SIG-M5 treated with dmso at 0.1 percent for 504 hours (cell line): Measurements from ENCODE around the gene TGM5.
"Not testable (repeated sequence)": the region's sequence is repeated elsewhere in the genome, so short reads cannot be mapped to it uniquely, and the experiment has no call there.

Source experiments
- DNase-seq: peaks from one replicate; lab custom pipeline; 2025; ENCODE audit not compliant: unreplicated experiment; lab: John Stamatoyannopoulos, UW

Gene TGM5, protein sequence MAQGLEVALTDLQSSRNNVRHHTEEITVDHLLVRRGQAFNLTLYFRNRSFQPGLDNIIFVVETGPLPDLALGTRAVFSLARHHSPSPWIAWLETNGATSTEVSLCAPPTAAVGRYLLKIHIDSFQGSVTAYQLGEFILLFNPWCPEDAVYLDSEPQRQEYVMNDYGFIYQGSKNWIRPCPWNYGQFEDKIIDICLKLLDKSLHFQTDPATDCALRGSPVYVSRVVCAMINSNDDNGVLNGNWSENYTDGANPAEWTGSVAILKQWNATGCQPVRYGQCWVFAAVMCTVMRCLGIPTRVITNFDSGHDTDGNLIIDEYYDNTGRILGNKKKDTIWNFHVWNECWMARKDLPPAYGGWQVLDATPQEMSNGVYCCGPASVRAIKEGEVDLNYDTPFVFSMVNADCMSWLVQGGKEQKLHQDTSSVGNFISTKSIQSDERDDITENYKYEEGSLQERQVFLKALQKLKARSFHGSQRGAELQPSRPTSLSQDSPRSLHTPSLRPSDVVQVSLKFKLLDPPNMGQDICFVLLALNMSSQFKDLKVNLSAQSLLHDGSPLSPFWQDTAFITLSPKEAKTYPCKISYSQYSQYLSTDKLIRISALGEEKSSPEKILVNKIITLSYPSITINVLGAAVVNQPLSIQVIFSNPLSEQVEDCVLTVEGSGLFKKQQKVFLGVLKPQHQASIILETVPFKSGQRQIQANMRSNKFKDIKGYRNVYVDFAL

GRCh38 chr15:43266834-43267233 lies at the start of gene TGM5:
TSS of gene TGM5 (minus strand) at chr15:43266928. CDS start at chr15:43266849, 79 bp downstream.
- DNase-seq = no peak

GRCh38 chr15:43314171-43314570 lies 47.4 kb upstream of the TGM5 start:
- DNase-seq = no peak

- no peak for DNase-seq
These were observed 45.6 kb upstream of the TGM5 start for GRCh38 chr15:43312378-43312777.

- DNase-seq = no peak
These were observed 35.6 kb upstream of the TGM5 start, which contains the start of gene TGM7 for GRCh38 chr15:43302205-43302817. TSS of gene TGM7 (minus strand) at chr15:43302255.

- DNase-seq = no peak
These were observed 33.2 kb upstream of the TGM5 start for GRCh38 chr15:43299884-43300283.

- no peak for DNase-seq
These were observed 32.7 kb upstream of the TGM5 start for GRCh38 chr15:43299411-43299810.

GRCh38 chr15:43294091-43294706 lies 27.5 kb upstream of the TGM5 start:
- DNase-seq = no peak

- no peak for DNase-seq
These were observed 26.7 kb upstream of the TGM5 start for GRCh38 chr15:43293432-43293831.

GRCh38 chr15:43292375-43293078 lies 25.8 kb upstream of the TGM5 start:
- DNase-seq = no peak

- not testable (repeated sequence) for DNase-seq
These were observed 22.9 kb upstream of the TGM5 start for GRCh38 chr15:43289656-43290055.

DNA sequence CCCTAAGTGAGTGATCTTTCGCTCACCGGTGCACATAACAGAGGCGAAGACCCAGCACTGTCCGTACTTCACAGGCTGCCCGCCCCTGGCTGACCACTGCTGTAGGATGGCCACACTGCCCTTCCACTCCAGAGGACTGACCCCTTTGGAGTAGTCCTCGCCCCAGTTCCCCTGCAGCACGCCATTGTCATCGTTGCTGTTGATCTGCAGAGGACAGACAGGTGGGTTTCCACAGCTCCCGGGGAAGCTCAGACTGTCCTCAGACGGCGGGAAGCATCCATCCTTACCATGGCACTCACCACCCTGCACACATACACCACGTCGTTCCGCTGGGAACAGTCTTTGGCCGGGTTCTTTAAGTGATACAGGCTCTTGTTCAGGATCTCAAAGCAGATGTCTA lies 20.5 kb upstream of the TGM5 start:
- DNase-seq = no peak

DNA sequence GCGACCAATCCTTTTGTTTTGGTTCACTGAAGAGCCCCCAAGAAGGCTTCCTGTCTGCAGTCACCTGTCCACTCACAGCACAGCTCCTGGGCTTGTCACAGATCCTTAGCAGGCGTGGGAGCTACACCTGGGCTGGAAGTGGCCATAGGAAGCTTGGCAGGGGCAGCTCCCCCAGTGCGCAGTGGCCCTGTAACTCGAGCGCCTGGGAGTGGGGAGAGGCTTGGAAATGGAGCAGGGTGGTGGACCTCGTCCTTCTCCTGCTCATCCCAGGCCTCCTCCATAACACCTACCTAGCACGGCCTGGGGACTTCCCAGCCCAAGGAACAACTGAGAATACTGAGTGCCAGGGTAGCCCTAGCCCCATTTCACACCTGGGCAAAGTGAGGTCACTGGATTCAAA lies 19.3 kb upstream of the TGM5 start:
- DNase-seq = no peak

- DNase-seq = peak; percentile 72
These were observed 18.9 kb upstream of the TGM5 start for GRCh38 chr15:43285609-43286037.

DNA sequence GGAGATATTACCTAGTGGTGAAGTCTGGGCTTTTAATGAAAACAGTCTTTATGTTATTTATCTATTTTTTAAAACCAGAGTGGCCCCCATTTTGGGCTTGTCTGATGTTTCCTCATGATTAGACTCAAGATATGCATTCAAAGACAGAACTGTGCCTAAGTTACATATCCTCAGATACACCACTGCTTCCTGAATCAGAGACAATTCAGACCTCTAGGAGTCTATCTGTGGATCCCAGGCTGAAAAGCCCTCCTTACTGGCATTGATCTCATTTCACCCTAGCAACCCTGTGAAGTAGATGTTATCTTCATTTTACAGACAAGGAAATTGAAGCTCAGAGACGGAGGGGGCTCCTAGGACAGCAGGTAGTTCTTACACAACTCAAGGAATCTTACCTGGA lies 16.8 kb upstream of the TGM5 start:
- no peak for DNase-seq

GRCh38 chr15:43281926-43282602 lies 15.3 kb upstream of the TGM5 start:
- DNase-seq = no peak

DNA sequence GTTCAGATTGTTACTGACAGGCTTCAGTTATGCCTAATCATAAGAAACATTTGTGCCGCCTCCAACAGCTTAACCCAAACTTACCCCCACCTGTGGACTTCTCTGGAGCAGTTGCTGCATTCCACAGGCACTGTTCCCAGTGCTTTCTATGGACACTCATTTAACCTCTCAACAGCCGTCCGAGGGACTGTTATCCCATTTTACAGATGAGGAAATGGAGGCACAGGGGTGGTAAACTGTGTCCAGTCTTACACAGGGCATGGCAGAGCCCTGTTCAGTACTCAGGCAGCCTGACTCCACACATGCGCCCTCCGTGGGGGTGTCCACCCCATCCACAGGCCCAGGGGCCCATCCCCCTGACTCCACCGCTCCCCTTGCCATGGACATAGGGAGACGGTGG lies 14.3 kb upstream of the TGM5 start:
- DNase-seq = no peak

DNA sequence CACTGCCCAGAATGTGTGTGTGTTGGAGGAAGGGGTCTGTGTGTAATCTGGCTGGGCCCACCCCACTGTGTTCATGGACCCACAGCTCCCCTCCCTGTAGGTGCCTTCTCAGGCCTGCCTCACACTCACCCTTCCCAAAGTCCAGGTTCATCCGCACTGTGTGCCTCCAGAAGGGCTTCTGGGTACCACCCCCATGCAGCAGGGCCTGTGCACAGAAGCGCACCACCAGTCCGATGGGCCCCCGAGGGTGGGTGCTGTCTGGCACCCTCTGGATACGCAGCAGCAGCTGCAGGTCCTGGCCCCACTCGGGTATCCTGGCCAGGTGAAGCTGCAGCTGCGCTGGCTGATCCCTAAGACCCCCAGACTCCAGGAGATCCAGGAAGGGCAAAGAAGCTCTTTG lies 12.8 kb upstream of the TGM5 start:
- DNase-seq = no peak

- no peak for DNase-seq
These were observed 12.1 kb upstream of the TGM5 start for GRCh38 chr15:43278869-43279268.

DNA sequence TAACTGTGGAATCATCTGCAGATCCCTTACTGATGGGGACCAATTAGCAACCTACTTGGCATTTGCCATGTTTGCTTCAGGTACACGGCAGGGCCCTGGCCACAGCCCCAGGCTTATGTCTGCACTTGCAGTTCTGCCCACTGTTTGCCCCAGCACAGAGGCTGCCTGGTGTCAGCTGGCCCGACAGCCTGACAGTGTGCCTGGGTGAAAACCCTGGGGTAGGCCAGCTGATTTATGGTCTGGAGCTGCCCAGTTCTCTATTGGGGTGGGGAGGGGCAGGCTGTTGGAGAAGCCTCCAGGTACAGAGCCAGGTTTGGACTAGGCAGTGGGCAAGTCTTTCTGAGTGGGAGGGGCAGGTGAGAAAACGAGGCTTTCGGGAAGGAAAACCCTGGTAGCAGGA lies 11.2 kb upstream of the TGM5 start:
- no peak for DNase-seq

- DNase-seq = no peak
These were observed 10.6 kb upstream of the TGM5 start for GRCh38 chr15:43277231-43277823.
